Astrocyte (in vitro differentiated cells and primary cell): Measurements from ENCODE around the gene KLHL10.

Experiments used
- CTCF ChIP-seq: IDR thresholded peaks from 2 replicates; pipeline ENCODE4 v1.5.1; 2011; ENCODE audit warnings: low read depth, mild to moderate bottlenecking, inconsistent platforms, low read length, moderate library complexity; ENCODE audit not compliant: insufficient read depth
- EZH2 ChIP-seq: IDR thresholded peaks from 2 replicates; pipeline ENCODE4 v1.6.1; 2012; ENCODE audit warnings: mild to moderate bottlenecking, low read length, inconsistent platforms; ENCODE audit not compliant: insufficient read depth

- no peak for TF ChIP-seq EZH2
- no peak for TF ChIP-seq CTCF
Measured at GRCh38 chr17:41812381-41813151, 25.1 kb upstream of the KLHL10 start, which contains the start of gene FKBP10.
